SU-DHL-6 (cell line): ENCODE measurements around the gene ECHDC3.

Source experiments
- EZH2phosphoT487 ChIP-seq: fragments of 200-600 bp; sonication (generic), shearing (Covaris generic); conservative IDR thresholded peaks from 2 replicates; pipeline ENCODE4 v1.6.1; 2018; ENCODE audit warnings: mild to moderate bottlenecking, antibody characterized with exemption, low read length, moderate library complexity, mixed read lengths
- TF ChIP-seq, protein P1 (sequence below): fragments of 200-600 bp; sonication (generic); IDR thresholded peaks from one replicate; pipeline ENCODE4 v1.5.1; 2017; ENCODE audit warnings: antibody characterized with exemption, mild to moderate bottlenecking, low read length, moderate library complexity; ENCODE audit not compliant: insufficient read depth, poor library complexity, severe bottlenecking

DNA sequence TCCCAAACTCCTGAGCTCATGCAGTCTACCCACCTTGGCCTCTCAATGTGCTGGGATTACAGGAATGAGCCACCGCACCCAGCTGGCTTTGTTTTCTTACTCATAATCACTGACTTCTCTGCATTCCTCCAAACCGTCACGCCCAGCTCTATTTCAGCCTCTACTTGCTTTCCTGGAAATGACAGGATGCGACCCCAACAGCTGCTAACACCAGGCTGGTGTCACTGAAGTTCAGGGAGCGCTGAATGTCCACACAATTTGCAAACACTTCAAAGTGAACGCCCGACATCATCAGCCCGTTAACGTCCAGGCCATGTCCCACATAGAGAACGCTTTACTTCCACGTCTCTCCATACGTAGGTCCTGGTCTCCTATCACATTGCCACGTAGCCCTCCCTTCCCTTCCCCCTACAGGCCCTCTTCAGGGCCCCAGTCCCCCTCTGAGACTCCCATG, 68.2 kb downstream of the ECHDC3 start:
- TF ChIP-seq, protein P1, sequence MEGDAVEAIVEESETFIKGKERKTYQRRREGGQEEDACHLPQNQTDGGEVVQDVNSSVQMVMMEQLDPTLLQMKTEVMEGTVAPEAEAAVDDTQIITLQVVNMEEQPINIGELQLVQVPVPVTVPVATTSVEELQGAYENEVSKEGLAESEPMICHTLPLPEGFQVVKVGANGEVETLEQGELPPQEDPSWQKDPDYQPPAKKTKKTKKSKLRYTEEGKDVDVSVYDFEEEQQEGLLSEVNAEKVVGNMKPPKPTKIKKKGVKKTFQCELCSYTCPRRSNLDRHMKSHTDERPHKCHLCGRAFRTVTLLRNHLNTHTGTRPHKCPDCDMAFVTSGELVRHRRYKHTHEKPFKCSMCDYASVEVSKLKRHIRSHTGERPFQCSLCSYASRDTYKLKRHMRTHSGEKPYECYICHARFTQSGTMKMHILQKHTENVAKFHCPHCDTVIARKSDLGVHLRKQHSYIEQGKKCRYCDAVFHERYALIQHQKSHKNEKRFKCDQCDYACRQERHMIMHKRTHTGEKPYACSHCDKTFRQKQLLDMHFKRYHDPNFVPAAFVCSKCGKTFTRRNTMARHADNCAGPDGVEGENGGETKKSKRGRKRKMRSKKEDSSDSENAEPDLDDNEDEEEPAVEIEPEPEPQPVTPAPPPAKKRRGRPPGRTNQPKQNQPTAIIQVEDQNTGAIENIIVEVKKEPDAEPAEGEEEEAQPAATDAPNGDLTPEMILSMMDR = no peak
- TF ChIP-seq EZH2phosphoT487 = no peak
